ENCODE measurements around the gene RASAL1. TPM values are rescaled to one million over a fixed set of nuclear protein-coding genes. Genes with fewer than 3 reads are reported as not detected.

RASAL1 gene
- total RNA-seq, 1 experiment from 2014 or later = 8.1 TPM

- peaks cover 56% of the 10 kb centered on the region for H3K36me3 Mint-ChIP-seq
- no peaks in the 10 kb centered on the region for H3K9me3 Mint-ChIP-seq
- no peak overlapping the region for H3K27ac Mint-ChIP-seq
- POLR2A ChIA-PET = no interaction called here
- H3K4me1 Mint-ChIP-seq = no peaks in the 10 kb centered on the region
- TF ChIP-seq ZNF121 (CRISPR knock-in tag; IDR thresholded peaks at IDR 0.05) (no peak), IRF1 (CRISPR knock-in tag; IDR thresholded peaks at IDR 0.05) (no peak), ZNF416 (CRISPR knock-in tag; IDR thresholded peaks at IDR 0.05) (no peak), ZBTB21 (CRISPR knock-in tag; IDR thresholded peaks at IDR 0.05; ENCODE audit: borderline replicate concordance) (no peak), ZNF281 (CRISPR knock-in tag; IDR thresholded peaks at IDR 0.05) (no peak), SP1 (CRISPR knock-in tag; conservative IDR thresholded peaks at IDR 0.05) (no peak), TP53 (CRISPR knock-in tag; IDR thresholded peaks at IDR 0.05) (no peak)
- CTCF ChIA-PET = no interaction called here
- no peaks in the 10 kb centered on the region for H3K27me3 Mint-ChIP-seq (ENCODE audit: low read depth)
- no peak for ATAC-seq
- H3K4me3 Mint-ChIP-seq = no peak overlapping the region
- DNase-seq (ENCODE audit: low spot score) = no peak
Measured at GRCh38 chr12:113180333-113180732, 44.8 kb upstream of the RASAL1 start.

GRCh38 chr12:113179023-113179422 lies 43.5 kb upstream of the RASAL1 start:
- Mint-ChIP-seq H3K36me3 (peaks cover 61% of the 10 kb centered on the region), H3K9me3 (no peaks in the 10 kb centered on the region), H3K4me3 (no peak overlapping the region), H3K27me3 (ENCODE audit: low read depth) (no peaks in the 10 kb centered on the region), H3K4me1 (no peaks in the 10 kb centered on the region), H3K27ac (no peak overlapping the region)
- no peak for TF ChIP-seq GABPB1 (CRISPR knock-in tag; IDR thresholded peaks at IDR 0.05)
- TF ChIP-seq GRHL2 (CRISPR knock-in tag; IDR thresholded peaks at IDR 0.05; ENCODE audit: insufficient replicate concordance, severe bottlenecking) = no peak
- TF ChIP-seq ATF3 (CRISPR knock-in tag; conservative IDR thresholded peaks at IDR 0.05) = no peak
- TF ChIP-seq TEAD4 (CRISPR knock-in tag; IDR thresholded peaks at IDR 0.05) = no peak
- no peak for ATAC-seq
- POLR2A ChIA-PET = interaction anchor here (0.7 kb wide), 1 partner anchor 289 kb away, joined by 3 read pairs; no protein-coding TSS in a partner anchor
- no peak for DNase-seq (ENCODE audit: low spot score)
- CTCF ChIA-PET = no interaction called here

GRCh38 chr12:113174461-113175384 lies 39.2 kb upstream of the RASAL1 start:
- no peak for TF ChIP-seq ZMAT4 (CRISPR knock-in tag; IDR thresholded peaks at IDR 0.05)
- peak; percentile 99 for TF ChIP-seq CTCF (IDR thresholded peaks at IDR 0.05)
- POLR2A ChIA-PET = interaction anchor here (0.7 kb wide), 1 partner anchor 61 kb away, joined by 5 read pairs; no protein-coding TSS in a partner anchor
- H3K9me3 Mint-ChIP-seq = no peaks in the 10 kb centered on the region
- H3K27me3 Mint-ChIP-seq (ENCODE audit: low read depth) = no peaks in the 10 kb centered on the region
- CTCF ChIA-PET = interaction anchor here (0.5 to 2.2 kb wide), 34 partner anchors 9 to 1292 kb away, joined by 3 to 40 read pairs (median 4); partner anchors contain the start of genes CFAP73, DDX54, RASAL1 and RITA1
- ATAC-seq (peak; percentile 88), DNase-seq (ENCODE audit: low spot score) (peak; percentile 86)
- peak overlapping the region; percentile 90 for H3K27ac Mint-ChIP-seq
- H3K4me1 Mint-ChIP-seq = no peaks in the 10 kb centered on the region
- H3K36me3 Mint-ChIP-seq = peaks cover 79% of the 10 kb centered on the region
- H3K4me3 Mint-ChIP-seq = no peak overlapping the region
